Kidney epithelial cell (primary cell): ENCODE results near the gene TMEM237. TPM values are rescaled to one million over a fixed set of nuclear protein-coding genes. Genes with fewer than 3 reads are reported as not detected.

Experiments used
- DNase-seq: peaks from one replicate; pipeline ENCODE4 v3.0.0-alpha.2; 2010; ENCODE audit warnings: low read depth
- H3K27me3 ChIP-seq: 2 replicates; pipeline ENCODE4 v1.6.0; 2011; ENCODE audit warnings: low read length; ENCODE audit not compliant: control insufficient read depth, insufficient read depth
- H3K36me3 ChIP-seq: 2 replicates; pipeline ENCODE4 v1.5.1; 2011; ENCODE audit warnings: low read length; ENCODE audit not compliant: control insufficient read depth, insufficient read depth
- H3K4me3 ChIP-seq: 2 replicates; pipeline ENCODE4 v1.5.1; 2011; ENCODE audit warnings: low read depth, mild to moderate bottlenecking, control low read depth, low read length
- total RNA-seq: library from RNA; depleted of rRNA; stranded (reverse); fragments of >200 nt; gene quantifications from 2 replicates; pipeline ENCODE4 v1.2.3, GENCODE V29; 2015
- TF ChIP-seq, protein P1 (sequence below): IDR thresholded peaks from 2 replicates; pipeline ENCODE4 v1.5.1; 2011; ENCODE audit warnings: mild to moderate bottlenecking, moderate library complexity, low read length, control low read depth, inconsistent platforms; ENCODE audit not compliant: insufficient read depth, poor library complexity, severe bottlenecking

TMEM237 gene
- total RNA-seq, 1 donor from 2014 or later, result 24.4 TPM

DNA sequence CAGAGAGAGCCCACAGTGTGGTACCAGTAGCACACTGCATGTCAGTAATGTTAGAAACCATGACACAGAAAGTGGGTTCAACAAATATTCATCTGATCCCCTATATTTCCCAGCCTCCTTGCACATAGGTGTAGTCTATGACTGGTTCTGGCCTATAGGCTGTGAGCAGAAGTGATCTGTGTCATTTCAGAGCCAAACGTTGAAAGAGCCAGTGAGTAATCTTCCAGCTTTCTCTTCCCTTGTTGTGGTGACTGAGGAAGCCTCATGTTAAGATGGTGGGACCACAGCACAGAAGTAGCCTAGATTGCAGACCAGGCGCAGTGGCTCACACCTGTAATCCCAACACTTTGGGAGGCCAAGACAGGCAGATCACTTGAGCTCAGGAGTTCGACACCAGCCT, 4.1 kb downstream of the TMEM237 start:
- no peak for DNase-seq

DNA sequence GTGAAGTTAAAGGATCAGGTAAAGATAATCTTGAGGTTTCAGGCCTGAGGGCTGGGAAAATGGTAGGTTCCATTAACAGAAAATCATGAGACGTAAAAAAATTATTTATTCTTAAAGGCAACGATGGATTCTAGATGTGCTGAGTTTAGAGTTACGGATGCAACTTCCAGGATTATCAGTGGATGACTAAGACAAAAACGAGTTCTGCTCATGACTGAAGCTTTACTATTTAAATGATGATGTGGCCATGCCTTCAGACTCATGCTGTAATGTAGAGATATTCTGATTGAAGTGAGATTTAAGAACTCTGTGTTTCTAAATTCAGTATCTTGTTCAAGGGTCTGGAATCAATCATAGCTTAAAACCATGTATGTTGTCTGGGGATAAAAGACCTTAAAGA, 5.0 kb downstream of the TMEM237 start:
- TF ChIP-seq, protein P1, sequence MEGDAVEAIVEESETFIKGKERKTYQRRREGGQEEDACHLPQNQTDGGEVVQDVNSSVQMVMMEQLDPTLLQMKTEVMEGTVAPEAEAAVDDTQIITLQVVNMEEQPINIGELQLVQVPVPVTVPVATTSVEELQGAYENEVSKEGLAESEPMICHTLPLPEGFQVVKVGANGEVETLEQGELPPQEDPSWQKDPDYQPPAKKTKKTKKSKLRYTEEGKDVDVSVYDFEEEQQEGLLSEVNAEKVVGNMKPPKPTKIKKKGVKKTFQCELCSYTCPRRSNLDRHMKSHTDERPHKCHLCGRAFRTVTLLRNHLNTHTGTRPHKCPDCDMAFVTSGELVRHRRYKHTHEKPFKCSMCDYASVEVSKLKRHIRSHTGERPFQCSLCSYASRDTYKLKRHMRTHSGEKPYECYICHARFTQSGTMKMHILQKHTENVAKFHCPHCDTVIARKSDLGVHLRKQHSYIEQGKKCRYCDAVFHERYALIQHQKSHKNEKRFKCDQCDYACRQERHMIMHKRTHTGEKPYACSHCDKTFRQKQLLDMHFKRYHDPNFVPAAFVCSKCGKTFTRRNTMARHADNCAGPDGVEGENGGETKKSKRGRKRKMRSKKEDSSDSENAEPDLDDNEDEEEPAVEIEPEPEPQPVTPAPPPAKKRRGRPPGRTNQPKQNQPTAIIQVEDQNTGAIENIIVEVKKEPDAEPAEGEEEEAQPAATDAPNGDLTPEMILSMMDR, result no peak
- no peak overlapping the region for H3K4me3 ChIP-seq
- no peaks in the 10 kb centered on the region for H3K27me3 ChIP-seq
- DNase-seq, result no peak
- no peaks in the 10 kb centered on the region for H3K36me3 ChIP-seq

More for the DNA sequence above, 4.1 kb downstream of the TMEM237 start:
- TF ChIP-seq, protein P1, result no peak
- H3K36me3 ChIP-seq, result no peaks in the 10 kb centered on the region
- no peak overlapping the region for H3K4me3 ChIP-seq
- H3K27me3 ChIP-seq, result no peaks in the 10 kb centered on the region

DNA sequence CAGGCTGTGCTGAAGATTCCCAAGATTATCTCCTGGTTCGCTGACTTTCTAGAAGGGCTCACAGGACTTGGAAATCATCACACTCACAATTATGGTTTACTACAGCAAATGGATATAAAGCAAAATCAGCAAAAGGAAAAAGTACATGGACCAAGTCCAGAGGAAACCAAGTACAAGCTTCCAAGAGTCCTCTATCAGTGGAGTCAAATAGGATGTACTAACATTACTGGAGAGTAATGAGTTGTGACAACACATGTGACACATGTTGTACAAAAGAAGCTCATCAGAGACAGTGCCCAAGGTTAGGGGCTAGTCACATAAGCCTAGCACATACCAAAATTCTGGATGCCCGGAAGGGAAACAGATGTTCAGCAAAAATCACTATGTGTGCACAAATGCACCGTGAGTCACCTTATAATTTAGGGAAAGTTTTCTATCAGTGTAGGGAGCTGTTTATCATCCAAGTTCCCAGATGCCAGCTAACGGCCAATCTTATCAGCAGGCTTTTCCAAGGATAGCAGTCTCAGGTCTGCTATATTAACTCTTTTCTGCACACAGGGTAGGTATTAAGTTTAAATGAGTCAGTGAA, 9.5 kb downstream of the TMEM237 start:
- TF ChIP-seq, protein P1, result no peak
- Histone ChIP-seq H3K36me3 (no peaks in the 10 kb centered on the region), H3K4me3 (no peak overlapping the region), H3K27me3 (no peaks in the 10 kb centered on the region)
- no peak for DNase-seq

DNA sequence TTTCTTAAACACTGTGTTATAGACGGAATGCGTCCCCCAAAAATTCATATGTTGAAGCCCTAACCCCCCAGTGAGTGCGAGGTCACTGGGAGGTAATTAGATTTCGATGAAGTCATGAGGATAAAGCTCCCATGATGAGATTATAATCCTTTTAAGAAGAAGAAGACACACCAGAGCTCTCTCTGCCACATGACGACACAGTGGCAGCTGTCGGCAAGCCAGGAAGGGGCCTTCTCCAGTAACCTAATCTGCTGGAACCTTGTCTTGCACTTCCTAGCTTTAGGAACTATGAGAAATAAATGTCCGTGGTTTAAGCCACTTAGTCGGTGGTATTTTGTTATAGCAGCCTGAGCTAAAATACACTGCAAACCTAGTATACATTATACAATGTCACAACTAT, 12.3 kb downstream of the TMEM237 start:
- no peaks in the 10 kb centered on the region for H3K36me3 ChIP-seq
- no peak for DNase-seq
- H3K4me3 ChIP-seq, result no peak overlapping the region
- TF ChIP-seq, protein P1, result no peak
- no peaks in the 10 kb centered on the region for H3K27me3 ChIP-seq

DNA sequence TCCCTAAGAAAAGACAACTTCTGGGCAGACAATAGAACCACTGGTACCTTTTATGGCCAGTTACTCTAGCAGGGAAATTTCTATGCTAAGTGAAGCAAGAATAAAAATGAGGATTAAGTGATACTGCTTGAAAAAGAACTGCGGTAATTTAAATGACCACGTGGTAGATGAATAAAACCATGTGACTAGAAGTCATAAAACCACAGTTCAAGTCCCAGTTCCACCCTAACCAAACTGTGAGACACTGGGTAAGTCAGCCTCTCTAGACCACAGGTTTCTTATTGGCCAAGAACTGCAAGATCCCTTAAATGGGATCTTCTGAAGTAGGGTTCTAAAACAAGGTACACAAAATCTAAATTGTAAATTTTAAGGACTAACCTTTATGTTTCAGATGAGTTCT, 12.7 kb downstream of the TMEM237 start:
- Histone ChIP-seq H3K4me3 (no peak overlapping the region), H3K27me3 (no peaks in the 10 kb centered on the region), H3K36me3 (no peaks in the 10 kb centered on the region)
- DNase-seq, result no peak
- TF ChIP-seq, protein P1, result no peak

DNA sequence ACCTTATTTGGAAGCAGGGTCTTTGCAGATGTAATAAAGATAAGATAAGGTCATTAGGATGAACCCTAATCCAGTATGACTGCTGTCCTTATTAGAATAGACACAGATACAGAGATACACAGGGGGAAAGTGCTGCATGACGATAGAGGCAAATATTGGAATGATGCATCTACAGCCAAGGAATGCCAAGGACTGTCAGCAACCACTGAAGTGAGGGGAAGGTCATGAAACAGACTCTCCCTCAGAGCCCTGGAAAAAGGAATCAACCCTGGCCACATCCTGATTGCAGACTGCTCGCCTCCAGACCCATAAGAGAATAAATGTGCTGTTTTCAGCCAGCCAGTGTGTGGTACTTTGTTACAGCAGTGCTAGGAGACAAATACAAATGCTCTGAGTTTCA, 14.8 kb downstream of the TMEM237 start:
- TF ChIP-seq, protein P1, result no peak
- no peak for DNase-seq
- Histone ChIP-seq H3K36me3 (no peaks in the 10 kb centered on the region), H3K4me3 (no peak overlapping the region), H3K27me3 (no peaks in the 10 kb centered on the region)
